ENCODE measurements around the gene RAD51B. TPM values are rescaled to one million over a fixed set of nuclear protein-coding genes. Genes with fewer than 3 reads are reported as not detected.

Gene RAD51B
- total and polyA plus RNA-seq, 2 of the 13 experiments (the other 11 are each of a cell fraction or from before 2014, with no cell fraction given): 7.0 to 9.5 TPM

- ChIA-PET CTCF (ENCODE audit: low intra/inter-chr PET ratio, low total read pairs) (no interaction called here), POLR2A (no interaction called here)
- TF ChIP-seq IRX3 (CRISPR knock-in tag; IDR thresholded peaks at IDR 0.05; ENCODE audit: borderline replicate concordance, low read depth) (no peak), NFYB (CRISPR knock-in tag; IDR thresholded peaks at IDR 0.05) (no peak), FOXA3 (CRISPR knock-in tag; IDR thresholded peaks at IDR 0.05) (no peak), FOXK2 (IDR thresholded peaks at IDR 0.05) (no peak), PRPF4 (IDR thresholded peaks at IDR 0.05; ENCODE audit: low read depth, low read length, poor library complexity, severe bottlenecking) (no peak), ZNF879 (CRISPR knock-in tag; IDR thresholded peaks at IDR 0.05) (no peak), ZNF83 (CRISPR knock-in tag; IDR thresholded peaks at IDR 0.05; ENCODE audit: borderline replicate concordance) (no peak), ZNF546 (CRISPR knock-in tag; conservative IDR thresholded peaks at IDR 0.05) (no peak), SIX1 (CRISPR knock-in tag; IDR thresholded peaks at IDR 0.05; ENCODE audit: borderline replicate concordance) (no peak), ZNF724P (CRISPR knock-in tag; IDR thresholded peaks at IDR 0.05; ENCODE audit: borderline replicate concordance) (no peak)
- H2AFZ ChIP-seq (ENCODE audit: low read length): no peak overlapping the region
- no peaks in the 10 kb centered on the region; a peak in 1 of 5 replicates for H3K27me3 ChIP-seq (ENCODE audit: control insufficient read depth in 1 of 2, insufficient read depth in 2 of 2, low read length in 2 of 2)
- peak overlapping the region in 2 of 3 experiments; percentile 84 to 86; a peak in 3 of 6 replicates for H3K4me3 ChIP-seq (replicated peaks in 1 of 3; ENCODE audit: insufficient read depth in 1 of 3, low read depth in 2 of 3, low read length in 3 of 3)
- H3K27ac ChIP-seq (ENCODE audit: extremely low read length, insufficient read depth, low read length): no peak overlapping the region
- no peaks in the 10 kb centered on the region for H3K9me3 ChIP-seq (ENCODE audit: low read length)
- H3K4me1 ChIP-seq (ENCODE audit: insufficient read depth, low read length): peaks cover 22% of the 10 kb centered on the region
- H3K79me2 ChIP-seq (ENCODE audit: insufficient read depth, low read length): peaks cover 19% of the 10 kb centered on the region
- BruUV-seq (replicated peaks): TSS peak; percentile 50
- no peak for ATAC-seq
- intact Hi-C loops (cut with micrococcal nuclease; ENCODE audit: unreplicated experiment): no loop called here
- in situ Hi-C loops (cut with HindIII; ENCODE audit: extremely low pct_ligation_motif_present, low pct_unique_long_range_greater_than_20kb): no loop called here
- peaks cover 6 to 25% of the 10 kb centered on the region in 2 experiments; a peak in 4 of 5 replicates for H3K36me3 ChIP-seq (replicated peaks in 1 of 2; ENCODE audit: control insufficient read depth in 1 of 2, insufficient read depth in 2 of 2, low read length in 2 of 2)
- no peak for FAIRE-seq
- no peaks in the 10 kb centered on the region for H4K20me1 ChIP-seq (ENCODE audit: insufficient read depth, low read length)
- H3K9ac ChIP-seq (ENCODE audit: insufficient read depth, low read depth, low read length): no peak overlapping the region
- no peak for DNase-seq (ENCODE audit: low spot score)
- 86% methylated on average over 2 of the region's 2 CpGs for WGBS (ENCODE audit: low lambda C conversion rate)
- H3K4me2 ChIP-seq (ENCODE audit: low read depth, low read length): peak overlapping the region; percentile 88
Measured at GRCh38 chr14:67814821-67815220, 4.8 kb upstream of the RAD51B start.

Data from HepG2 (cell line).